ENCODE measurements around the gene GLA. TPM values are rescaled to one million over a fixed set of nuclear protein-coding genes. Genes with fewer than 3 reads are reported as not detected.

The GLA gene
- polyA plus RNA-seq, result 10 to 100 TPM; 11.4 to 29.5 (median 15.0) TPM

GRCh38 chrX:101407748-101408531 is at the start of gene GLA, which contains the start of gene HNRNPH2:
TSS of gene GLA (minus strand) at chrX:101407925. CDS start at chrX:101407903, 22 bp downstream.
TSS of gene HNRNPH2 (plus strand) at chrX:101408222. CDS start at chrX:101411989, 3,767 bp downstream.
- H3K27ac ChIP-seq (ENCODE audit: low read depth, low read length), result peak within 1 kb of the TSS; percentile 90
- WGBS, 3 donors, result 0 to 25% (median 1%) methylated on average over 40 to 46 of the region's 47 CpGs

DNA sequence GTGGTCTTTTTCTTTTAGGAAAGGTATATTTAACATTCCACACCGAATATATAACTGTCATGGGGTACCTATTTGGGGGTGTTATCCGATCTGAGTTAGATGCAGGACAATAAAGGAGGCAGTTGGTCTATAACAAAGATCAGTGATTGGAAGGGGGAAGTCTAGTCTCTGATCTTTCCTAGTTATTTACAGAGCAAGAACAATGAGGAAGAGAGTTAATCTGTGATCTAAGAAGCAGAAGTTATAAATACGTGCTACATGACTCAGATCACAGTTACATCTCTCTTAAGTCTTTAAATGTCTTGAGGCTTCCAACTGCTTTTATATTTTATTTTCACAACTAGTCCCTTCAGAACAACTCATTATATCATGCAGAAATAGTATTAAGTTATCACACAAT is 44.3 kb upstream of the GLA start:
- no peak overlapping the region for H3K27ac ChIP-seq (ENCODE audit: low read depth, low read length)
- 68 to 89% (median 78%) methylated on average over 3 of the region's 3 CpGs for WGBS, 3 donors

- H3K27ac ChIP-seq (ENCODE audit: low read depth, low read length), result no peak overlapping the region
- WGBS, 3 donors, result 47 to 66% (median 60%) methylated on average over 2 of the region's 2 CpGs
Observed at GRCh38 chrX:101450961-101451360, 43.2 kb upstream of the GLA start.

- H3K27ac ChIP-seq (ENCODE audit: low read depth, low read length), result no peak overlapping the region
- WGBS, 3 donors, result 47 to 96% (median 52%) methylated on average over 2 of the region's 2 CpGs
Observed at GRCh38 chrX:101450085-101450484, 42.4 kb upstream of the GLA start.

DNA sequence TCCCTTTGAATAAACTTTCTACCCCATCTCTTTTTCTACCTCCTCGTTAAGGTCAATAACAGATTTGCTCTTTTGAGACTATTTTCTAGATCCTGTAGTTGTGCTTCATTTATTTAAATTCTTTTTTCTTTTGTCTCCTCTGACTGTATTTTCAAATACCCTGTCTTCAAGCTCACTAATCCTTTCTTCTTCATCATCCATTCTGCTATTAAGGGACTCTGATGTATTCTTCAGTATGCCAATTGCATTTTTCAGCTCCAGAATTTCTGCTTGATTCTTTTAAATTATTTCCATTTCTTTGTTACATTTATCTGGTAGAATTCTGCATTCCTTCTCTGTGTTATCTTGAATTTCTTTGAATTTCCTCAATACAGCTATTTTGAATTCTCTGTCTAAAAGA is 41.6 kb upstream of the GLA start:
- no peak overlapping the region for H3K27ac ChIP-seq (ENCODE audit: low read depth, low read length)
- 79 to 100% (median 100%) methylated on average over 1 of the region's 1 CpG for WGBS, 3 donors

DNA sequence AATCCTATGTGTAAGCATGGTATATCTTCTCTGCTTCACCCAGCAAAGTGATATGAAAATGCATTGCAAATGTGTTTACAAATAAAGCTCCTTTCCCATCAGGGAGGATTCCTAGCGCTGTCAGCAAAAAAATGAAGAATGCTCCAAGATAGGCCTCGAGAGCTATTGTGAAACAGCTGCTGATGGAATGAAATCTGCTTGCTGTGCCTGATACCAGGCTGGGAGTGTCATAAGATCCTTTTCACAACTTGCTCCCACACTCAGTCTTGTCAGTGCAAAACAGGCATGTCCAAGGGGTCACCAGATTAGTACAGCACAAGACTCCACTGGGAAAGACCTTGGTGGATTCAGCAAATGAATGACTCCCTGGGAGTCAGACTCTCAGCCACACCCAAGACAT is 34.4 kb upstream of the GLA start:
- H3K27ac ChIP-seq (ENCODE audit: low read depth, low read length), result no peak overlapping the region

GRCh38 chrX:101430457-101431078 is 22.8 kb upstream of the GLA start:
- 85 to 100% (median 91%) methylated on average over 1 to 2 of the region's 2 CpGs for WGBS, 3 donors
- H3K27ac ChIP-seq (ENCODE audit: low read depth, low read length), result no peak overlapping the region

More for the DNA sequence above, 34.4 kb upstream of the GLA start:
- 43 to 91% (median 63%) methylated on average over 2 of the region's 2 CpGs for WGBS, 3 donors

DNA sequence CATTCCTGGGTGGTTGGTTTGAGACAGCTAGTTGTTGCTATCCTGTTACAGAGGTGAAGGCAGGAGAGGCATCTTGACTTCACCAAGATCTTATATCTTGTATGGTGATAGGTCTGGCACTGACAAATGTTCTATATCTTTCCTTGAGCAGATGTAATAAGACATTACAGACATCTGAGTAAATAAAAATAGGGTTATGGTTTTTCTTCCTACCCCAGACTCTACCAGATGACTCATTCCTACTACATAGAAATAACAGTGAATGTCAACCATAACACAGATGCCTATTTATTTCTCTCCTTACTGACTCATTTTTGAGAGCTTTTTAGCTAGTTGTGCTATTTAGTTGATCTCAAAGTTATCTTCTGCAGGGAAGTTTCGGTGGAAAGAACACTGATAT is 22.2 kb upstream of the GLA start:
- no peak overlapping the region for H3K27ac ChIP-seq (ENCODE audit: low read depth, low read length)
- 79 to 98% (median 82%) methylated on average over 1 of the region's 1 CpG for WGBS, 3 donors

GRCh38 chrX:101427954-101428353 is 20.2 kb upstream of the GLA start:
- WGBS, 3 donors, result 90 to 100% (median 97%) methylated on average over 2 of the region's 2 CpGs
- no peak overlapping the region for H3K27ac ChIP-seq (ENCODE audit: low read depth, low read length)

DNA sequence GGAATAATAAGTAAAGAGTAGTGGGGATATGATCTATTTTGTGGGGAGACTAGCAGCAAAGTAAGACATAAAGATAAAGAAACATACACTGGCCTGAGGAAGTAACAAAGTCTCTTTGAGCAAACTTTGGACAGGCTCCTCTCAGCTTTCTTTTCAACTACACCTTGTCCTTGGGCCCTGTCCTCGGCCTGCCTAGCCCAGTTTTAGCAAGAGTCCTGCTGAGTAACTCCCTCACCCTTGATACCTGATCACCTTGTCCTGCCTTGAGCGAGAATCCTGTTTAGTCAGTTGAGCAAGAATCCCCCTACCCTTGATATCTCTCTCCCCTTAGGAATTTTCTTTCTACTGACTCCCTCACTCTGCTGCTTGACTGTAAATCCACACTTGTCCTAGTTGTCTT is 11.8 kb upstream of the GLA start:
- 31 to 82% (median 76%) methylated on average over 2 of the region's 2 CpGs for whole genome bisulfite sequencing, 3 donors
- H3K27ac ChIP-seq (ENCODE audit: low read depth, low read length), result no peak overlapping the region

- 1 to 19% (median 1%) methylated on average over 19 to 53 of the region's 56 CpGs for WGBS, 3 donors
- H3K27ac ChIP-seq (ENCODE audit: low read depth, low read length), result peak overlapping the region; percentile 97
Observed at GRCh38 chrX:101417981-101418841, 10.5 kb upstream of the GLA start.

- H3K27ac ChIP-seq (ENCODE audit: low read depth, low read length), result no peak overlapping the region
- WGBS, 3 donors, result 62 to 76% (median 70%) methylated on average over 4 of the region's 4 CpGs
Observed at GRCh38 chrX:101417190-101417589, 9.5 kb upstream of the GLA start.

DNA sequence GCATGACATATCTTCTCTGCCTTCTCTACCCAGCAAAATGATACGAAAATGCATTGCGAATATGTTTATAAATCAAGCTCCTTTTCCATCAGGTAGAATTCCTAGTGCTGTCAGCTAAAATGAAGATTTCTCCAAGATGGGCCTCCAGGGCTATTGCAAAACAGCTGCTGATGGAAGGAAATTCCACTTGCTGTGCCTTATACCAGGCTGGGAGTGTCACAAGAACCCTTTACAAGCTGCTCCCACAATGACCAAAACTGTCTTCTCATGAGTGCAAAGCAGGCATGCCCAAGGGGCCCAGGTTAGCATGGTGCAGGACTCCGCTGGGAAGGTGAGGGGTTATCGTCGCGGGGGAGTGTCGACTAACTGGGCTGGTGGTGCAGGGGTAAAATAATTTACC is 9.0 kb upstream of the GLA start:
- WGBS, 3 donors, result 77 to 80% (median 79%) methylated on average over 7 of the region's 7 CpGs
- no peak overlapping the region for H3K27ac ChIP-seq (ENCODE audit: low read depth, low read length)

GRCh38 chrX:101415180-101416145 is 7.7 kb upstream of the GLA start:
- 32 to 43% (median 38%) methylated on average over 11 to 12 of the region's 12 CpGs for WGBS, 3 donors
- H3K27ac ChIP-seq (ENCODE audit: low read depth, low read length), result no peak overlapping the region

DNA sequence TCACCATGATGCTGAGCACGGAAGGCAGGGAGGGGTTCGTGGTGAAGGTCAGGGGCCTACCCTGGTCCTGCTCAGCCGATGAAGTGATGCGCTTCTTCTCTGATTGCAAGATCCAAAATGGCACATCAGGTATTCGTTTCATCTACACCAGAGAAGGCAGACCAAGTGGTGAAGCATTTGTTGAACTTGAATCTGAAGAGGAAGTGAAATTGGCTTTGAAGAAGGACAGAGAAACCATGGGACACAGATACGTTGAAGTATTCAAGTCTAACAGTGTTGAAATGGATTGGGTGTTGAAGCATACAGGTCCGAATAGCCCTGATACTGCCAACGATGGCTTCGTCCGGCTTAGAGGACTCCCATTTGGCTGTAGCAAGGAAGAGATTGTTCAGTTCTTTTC is 4.3 kb upstream of the GLA start:
- 72 to 86% (median 75%) methylated on average over 10 of the region's 10 CpGs for WGBS, 3 donors
- no peak overlapping the region for H3K27ac ChIP-seq (ENCODE audit: low read depth, low read length)

- 22 to 52% (median 46%) methylated on average over 7 of the region's 7 CpGs for WGBS, 3 donors
- H3K27ac ChIP-seq (ENCODE audit: low read depth, low read length), result no peak overlapping the region
Observed at GRCh38 chrX:101410461-101410860, 2.7 kb upstream of the GLA start.

GRCh38 chrX:101409043-101409442 is 1.3 kb upstream of the GLA start:
- no peak overlapping the region for H3K27ac ChIP-seq (ENCODE audit: low read depth, low read length)
- 2 to 36% (median 3%) methylated on average over 6 of the region's 6 CpGs for WGBS, 3 donors

DNA sequence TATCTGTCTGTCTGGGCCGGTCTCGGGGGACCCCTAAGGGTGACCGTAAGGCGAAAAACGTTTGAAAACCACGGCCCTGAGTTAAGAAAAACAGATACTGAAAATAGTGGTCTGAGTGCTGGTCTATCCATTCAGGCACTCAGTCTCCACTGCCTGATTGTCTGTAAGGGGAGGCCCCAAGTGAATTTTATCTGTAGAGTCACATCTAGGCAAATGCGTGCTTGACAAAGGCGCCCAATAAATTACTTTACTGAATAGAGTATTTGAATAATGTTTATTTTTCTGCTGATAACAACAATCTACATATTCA is 762 bp upstream of the GLA start:
- peak overlapping the region; percentile 90 for H3K27ac ChIP-seq (ENCODE audit: low read depth, low read length)
- 0 to 21% (median 1%) methylated on average over 8 of the region's 8 CpGs for WGBS, 3 donors

All from adipose tissue (tissue), 3 donors.